GM23248 (cell line): ENCODE results near the gene MAPK4. TPM values are rescaled to one million over a fixed set of nuclear protein-coding genes. Genes with fewer than 3 reads are reported as not detected.

ENCODE experiments used
- DNase-seq: peaks from one replicate; pipeline ENCODE4 v3.0.0-alpha.2; 2015
- H2AFZ ChIP-seq: fragments of 200-600 bp; sonication (generic); 2 replicates; pipeline ENCODE4 v1.6.1; 2016; ENCODE audit warnings: antibody characterized with exemption
- H3F3A ChIP-seq: fragments of 200-600 bp; sonication (generic); 2 replicates; pipeline ENCODE4 v1.6.1; 2016; ENCODE audit warnings: mild to moderate bottlenecking, antibody characterized with exemption, mixed run types; ENCODE audit not compliant: insufficient read depth
- H3K27ac ChIP-seq: fragments of 200-600 bp; sonication (generic); 2 replicates; pipeline ENCODE4 v1.5.1; 2016; ENCODE audit warnings: mild to moderate bottlenecking
- H3K27me3 ChIP-seq: fragments of 200-600 bp; sonication (generic); replicated peaks from 2 replicates; pipeline ENCODE4 v1.6.1; 2016; ENCODE audit warnings: mild to moderate bottlenecking; ENCODE audit not compliant: insufficient read depth
- H3K36me3 ChIP-seq: fragments of 200-600 bp; sonication (generic); 2 replicates; pipeline ENCODE4 v1.6.1; 2016; ENCODE audit warnings: low read depth, mild to moderate bottlenecking
- H3K4me1 ChIP-seq: fragments of 200-600 bp; sonication (generic); 2 replicates; pipeline ENCODE4 v1.6.1; 2016; ENCODE audit warnings: mild to moderate bottlenecking; ENCODE audit not compliant: insufficient read depth
- H3K4me2 ChIP-seq: fragments of 200-600 bp; sonication (generic); one replicate; pipeline ENCODE4 v1.6.1; 2016; ENCODE audit warnings: mild to moderate bottlenecking; ENCODE audit not compliant: unreplicated experiment
- H3K4me3 ChIP-seq: fragments of 200-600 bp; sonication (generic); 2 replicates; pipeline ENCODE4 v1.5.1; 2016; ENCODE audit warnings: mild to moderate bottlenecking
- H3K79me2 ChIP-seq: fragments of 200-600 bp; sonication (generic); 2 replicates; pipeline ENCODE4 v1.6.1; 2016; ENCODE audit warnings: mild to moderate bottlenecking; ENCODE audit not compliant: insufficient read depth
- H3K9ac ChIP-seq: fragments of 200-600 bp; sonication (generic); 2 replicates; pipeline ENCODE4 v1.6.1; 2016; ENCODE audit warnings: mild to moderate bottlenecking
- H3K9me2 ChIP-seq: fragments of 200-600 bp; sonication (generic); 2 replicates; pipeline ENCODE4 v1.6.1; 2016; ENCODE audit warnings: mixed run types, mild to moderate bottlenecking, moderate library complexity; ENCODE audit not compliant: insufficient read depth
- H3K9me3 ChIP-seq: fragments of 200-600 bp; sonication (generic); one replicate; pipeline ENCODE4 v1.6.1; 2017; ENCODE audit warnings: low read depth
- H4K20me1 ChIP-seq: fragments of 200-600 bp; sonication (generic); 2 replicates; pipeline ENCODE4 v1.6.0; 2016; ENCODE audit not compliant: insufficient read depth
- EZH2 ChIP-seq: fragments of 200-600 bp; sonication (generic); IDR thresholded peaks from 2 replicates; pipeline ENCODE4 v1.6.1; 2018; ENCODE audit warnings: antibody characterized with exemption, mild to moderate bottlenecking; ENCODE audit not compliant: insufficient read depth, poor library complexity, severe bottlenecking
- EZH2phosphoT487 ChIP-seq: fragments of 200-600 bp; sonication (generic); IDR thresholded peaks from 2 replicates; pipeline ENCODE4 v1.6.1; 2018; ENCODE audit warnings: antibody characterized with exemption, moderate library complexity, mild to moderate bottlenecking, low read depth; ENCODE audit not compliant: insufficient read depth
- WGBS, 2 experiments: methylation state at CpG; one replicate each; pipeline ENCODE4 v1.1.6; 2015 to 2017; ENCODE audit warnings: low lambda C conversion rate in 2 of 2, low coverage in 1 of 2; ENCODE audit errors: missing lambda C conversion rate in 2 of 2; 5-methylcytosine and 5-hydroxymethylcytosine counted together
- in situ Hi-C: fragments of 300-500 bp; cut with MboI; formaldehyde crosslinking; loops from 2 replicates; pipeline ENCODE4 v1.15.0; 2020
- polyA plus RNA-seq: library from polyadenylated mRNA; unstranded; fragments of >200 nt; fragmentation: Nextera tagmentation; extraction: Ambion mirVana; gene quantifications from 2 replicates; pipeline ENCODE4 v1.2.1, GENCODE V29; 2016
- total RNA-seq: library from RNA; depleted of rRNA; stranded (reverse); fragments of >200 nt; shearing (Covaris generic); gene quantifications from 2 replicates; pipeline ENCODE4 v1.2.3, GENCODE V29; 2014

The MAPK4 gene
- total and polyA plus RNA-seq, 2 experiments from 2014 or later: 0.22 TPM; not detected in 1

DNA sequence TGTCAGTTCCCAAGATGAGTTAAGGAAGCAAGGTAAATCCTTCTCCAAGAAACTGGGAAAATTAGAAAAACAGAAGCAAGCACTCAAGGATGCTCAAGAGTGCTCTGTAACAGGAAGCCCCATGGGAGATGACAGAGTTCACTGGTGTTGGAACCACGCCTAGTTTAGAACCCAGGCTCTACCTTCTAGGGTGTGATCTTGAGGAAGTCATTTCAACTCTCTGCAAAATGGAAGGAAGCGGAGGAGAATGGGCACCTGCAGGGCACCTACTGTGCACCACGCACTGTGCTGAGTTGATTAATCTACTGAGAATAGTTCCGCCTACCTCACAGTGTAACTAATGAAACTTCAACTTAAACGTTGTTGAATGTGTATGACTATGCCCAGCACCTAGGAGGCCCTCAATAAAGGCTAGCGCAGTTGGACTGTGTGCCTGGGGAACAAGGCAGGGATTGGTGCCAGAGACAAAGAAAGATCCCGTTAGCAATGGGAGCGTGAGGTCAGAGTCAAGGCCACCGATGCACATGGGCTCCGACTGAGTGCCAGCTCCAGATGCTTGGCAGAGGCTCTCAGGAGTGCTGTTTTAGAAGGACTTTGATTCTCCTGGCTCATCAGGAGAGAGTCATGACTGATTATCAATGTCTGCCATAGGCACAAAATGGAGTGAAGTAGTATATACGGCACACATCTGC lies 93.7 kb downstream of the MAPK4 start:
- Histone ChIP-seq H3K4me1 (no peaks in the 10 kb centered on the region), H3K79me2 (no peaks in the 10 kb centered on the region), H3K9ac (no peak overlapping the region), H2AFZ (no peak overlapping the region), H3K9me2 (no peaks in the 10 kb centered on the region), H3K4me2 (no peak overlapping the region), H4K20me1 (no peaks in the 10 kb centered on the region), H3K27ac (no peak overlapping the region), H3K9me3 (no peaks in the 10 kb centered on the region), H3K4me3 (no peak overlapping the region), H3F3A (no peaks in the 10 kb centered on the region), H3K36me3 (no peaks in the 10 kb centered on the region), H3K27me3 (no peaks in the 10 kb centered on the region)
- in situ Hi-C loops: no loop called here
- DNase-seq: no peak
- TF ChIP-seq EZH2 (no peak), EZH2phosphoT487 (no peak)
- 63 to 64% methylated on average over 11 of the region's 11 CpGs for WGBS, 2 experiments

- WGBS, 2 experiments: 37 to 48% methylated on average over 2 of the region's 2 CpGs
- DNase-seq: no peak
- no peaks in the 10 kb centered on the region for H3K9me2 ChIP-seq
Observed at GRCh38 chr18:50654211-50654610, 94.3 kb downstream of the MAPK4 start.

DNA sequence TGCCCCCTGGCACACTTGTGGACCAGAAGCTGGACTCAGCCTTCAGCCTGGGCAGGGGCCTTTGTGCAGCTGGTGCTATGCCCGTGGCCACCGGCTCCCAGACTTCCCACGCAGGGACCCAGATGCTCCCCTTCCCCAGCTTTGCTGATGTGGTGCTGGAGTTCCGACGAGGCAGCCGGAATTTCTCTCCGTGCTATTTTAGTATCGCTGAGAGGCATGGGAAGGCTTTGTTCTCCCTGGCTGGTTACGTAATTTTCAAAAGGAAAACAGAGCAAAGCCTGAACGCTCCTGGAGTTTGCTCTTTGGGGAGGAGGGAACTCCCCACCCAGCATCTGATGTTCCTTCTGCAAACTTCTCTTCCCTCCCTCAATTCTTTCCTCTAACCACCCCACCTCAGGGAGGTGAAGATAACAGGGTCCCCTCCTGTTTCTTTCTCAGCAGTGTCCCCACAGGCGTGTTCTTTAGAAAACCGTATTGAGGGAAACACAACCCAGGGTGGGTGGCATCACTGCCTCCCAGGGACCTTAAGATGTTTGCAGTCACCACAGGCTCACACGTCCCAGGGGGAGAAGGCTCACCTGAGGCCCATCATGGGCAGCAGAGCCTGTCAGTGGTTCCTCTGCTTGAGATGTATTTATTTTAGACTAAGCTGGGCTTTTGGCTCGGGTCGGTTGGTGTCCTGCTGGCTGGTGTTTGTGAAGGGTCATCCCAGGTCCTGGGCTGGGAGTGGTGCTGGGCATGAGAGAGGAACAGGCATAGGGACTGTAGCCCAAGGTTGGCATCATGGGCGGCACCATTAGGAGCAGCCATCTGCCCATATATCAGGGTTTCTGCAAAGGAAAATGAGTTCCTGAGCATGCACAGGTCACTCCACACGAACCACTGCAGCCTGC lies 95.0 kb downstream of the MAPK4 start:
- in situ Hi-C loops: no loop called here
- no peaks in the 10 kb centered on the region for H4K20me1 ChIP-seq
- H2AFZ ChIP-seq: no peak overlapping the region

More at GRCh38 chr18:50654211-50654610, 94.3 kb downstream of the MAPK4 start:
- in situ Hi-C loops: no loop called here
- Histone ChIP-seq H3K9ac (no peak overlapping the region), H3F3A (no peaks in the 10 kb centered on the region), H2AFZ (no peak overlapping the region), H3K4me3 (no peak overlapping the region), H3K27me3 (no peaks in the 10 kb centered on the region), H3K9me3 (no peaks in the 10 kb centered on the region), H3K4me1 (no peaks in the 10 kb centered on the region), H3K4me2 (no peak overlapping the region), H4K20me1 (no peaks in the 10 kb centered on the region), H3K79me2 (no peaks in the 10 kb centered on the region), H3K36me3 (no peaks in the 10 kb centered on the region), H3K27ac (no peak overlapping the region)
- TF ChIP-seq EZH2phosphoT487: no peak
- no peak for TF ChIP-seq EZH2

DNA sequence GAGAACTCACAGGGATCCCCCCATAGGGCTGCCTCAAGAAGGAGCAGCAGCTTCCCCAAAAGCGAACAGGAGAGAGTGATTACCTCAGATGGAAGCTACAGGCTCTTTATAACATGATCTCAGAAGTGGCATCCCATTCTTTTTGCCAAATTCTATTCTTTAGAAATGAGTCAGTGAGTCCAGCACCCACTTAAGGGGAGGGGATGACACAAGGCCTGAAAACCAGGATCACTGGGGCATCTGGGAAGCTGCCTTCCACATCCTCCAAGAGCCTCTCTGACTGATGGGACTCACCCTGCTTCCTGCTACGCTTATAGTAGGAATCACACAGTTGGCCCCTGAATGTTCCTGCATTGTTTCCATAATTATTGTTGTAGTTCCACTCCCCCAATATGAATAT lies 96.5 kb downstream of the MAPK4 start:
- no peaks in the 10 kb centered on the region for H3K36me3 ChIP-seq
- no peak for TF ChIP-seq EZH2
- TF ChIP-seq EZH2phosphoT487: no peak
- no peaks in the 10 kb centered on the region for H3F3A ChIP-seq
- no peaks in the 10 kb centered on the region for H3K4me1 ChIP-seq
- H3K4me3 ChIP-seq: no peak overlapping the region
- peak; percentile 7 for DNase-seq
- H3K9ac ChIP-seq: no peak overlapping the region
- no peak overlapping the region for H2AFZ ChIP-seq
- H3K9me2 ChIP-seq: no peaks in the 10 kb centered on the region
- no peaks in the 10 kb centered on the region for H3K9me3 ChIP-seq
- in situ Hi-C loops: no loop called here
- no peaks in the 10 kb centered on the region for H3K27me3 ChIP-seq
- H3K79me2 ChIP-seq: no peaks in the 10 kb centered on the region
- WGBS, 2 experiments: 46 to 60% methylated on average over 2 of the region's 2 CpGs
- no peak overlapping the region for H3K27ac ChIP-seq
- H4K20me1 ChIP-seq: no peaks in the 10 kb centered on the region
- H3K4me2 ChIP-seq: no peak overlapping the region

More for the DNA sequence above, 95.0 kb downstream of the MAPK4 start:
- no peak overlapping the region for H3K9ac ChIP-seq
- H3K9me3 ChIP-seq: no peaks in the 10 kb centered on the region
- no peak for DNase-seq
- H3K4me2 ChIP-seq: no peak overlapping the region
- no peaks in the 10 kb centered on the region for H3K36me3 ChIP-seq
- H3K4me3 ChIP-seq: no peak overlapping the region
- H3K27me3 ChIP-seq: no peaks in the 10 kb centered on the region
- no peaks in the 10 kb centered on the region for H3F3A ChIP-seq
- no peaks in the 10 kb centered on the region for H3K9me2 ChIP-seq
- WGBS, 2 experiments: 11 to 15% methylated on average over 17 of the region's 17 CpGs
- TF ChIP-seq EZH2phosphoT487 (no peak), EZH2 (no peak)
- no peak overlapping the region for H3K27ac ChIP-seq
- H3K79me2 ChIP-seq: no peaks in the 10 kb centered on the region
- H3K4me1 ChIP-seq: no peaks in the 10 kb centered on the region
